ENCODE results near the gene STRIP2. TPM values are rescaled to one million over a fixed set of nuclear protein-coding genes. Genes with fewer than 3 reads are reported as not detected.
"Not testable (repeated sequence)": the region's sequence is repeated elsewhere in the genome, so short reads cannot be mapped to it uniquely, and the experiment has no call there.

STRIP2 gene
- total and polyA plus RNA-seq, 11 donors, result 7.6 to 43.7 (median 18.2) TPM

GRCh38 chr7:129522971-129523340, 88.7 kb downstream of the STRIP2 start:
- intact Hi-C loops (cut with DNase I), result no loop called here
- Histone ChIP-seq H3K4me1 (no peaks in the 10 kb centered on the region), H3K4me3 (no peak overlapping the region), H3K27me3 (peaks cover 0 to 19% (median 4%) of the 10 kb centered on the region in 9 donors), H3K9me3 (no peaks in the 10 kb centered on the region), H3K27ac (no peak overlapping the region), H3K36me3 (no peaks in the 10 kb centered on the region)
- DNase-seq (no peak), ATAC-seq (no peak)
- WGBS, 4 donors, result 42 to 54% (median 49%) methylated on average over 5 of the region's 5 CpGs
- no peak for TF ChIP-seq POLR2A (IDR thresholded peaks at IDR 0.05)
- TF ChIP-seq CTCF (IDR thresholded peaks at IDR 0.05), result no peak

GRCh38 chr7:129523924-129524323, 89.7 kb downstream of the STRIP2 start:
- H3K27ac ChIP-seq, result no peak overlapping the region
- intact Hi-C loops (cut with DNase I), result no loop called here
- DNase-seq (no peak), ATAC-seq (no peak)
- peaks cover 0 to 16% (median 4%) of the 10 kb centered on the region in 9 donors for H3K27me3 ChIP-seq
- H3K4me3 ChIP-seq, result no peak overlapping the region
- H3K9me3 ChIP-seq, result no peaks in the 10 kb centered on the region
- WGBS, 4 donors, result 77 to 84% (median 81%) methylated on average over 3 of the region's 3 CpGs
- H3K4me1 ChIP-seq, result no peaks in the 10 kb centered on the region
- no peaks in the 10 kb centered on the region for H3K36me3 ChIP-seq
- no peak for TF ChIP-seq POLR2A (IDR thresholded peaks at IDR 0.05)
- TF ChIP-seq CTCF (IDR thresholded peaks at IDR 0.05), result no peak

- H3K4me3 ChIP-seq; H3K27ac ChIP-seq; H3K36me3 ChIP-seq; H3K4me1 ChIP-seq; H3K9me3 ChIP-seq; intact Hi-C loops (cut with DNase I): not testable (repeated sequence)
- ATAC-seq (peak in 1 of 4 donors; percentile 36), DNase-seq (peak in 1 of 5 donors; percentile 31)
- 81 to 94% (median 90%) methylated on average over 2 of the region's 2 CpGs for WGBS, 4 donors
- H3K27me3 ChIP-seq, result peaks cover 0 to 16% (median 4%) of the 10 kb centered on the region in 9 donors
Observed at GRCh38 chr7:129524405-129524804, 90.2 kb downstream of the STRIP2 start.

- H3K27me3 ChIP-seq, result peaks cover 0 to 16% (median 4%) of the 10 kb centered on the region in 9 donors
- H3K4me3 ChIP-seq, result no peak overlapping the region
- H3K27ac ChIP-seq, result no peak overlapping the region
- no peaks in the 10 kb centered on the region for H3K4me1 ChIP-seq
- DNase-seq (no peak), ATAC-seq (no peak)
- H3K9me3 ChIP-seq, result no peaks in the 10 kb centered on the region
- intact Hi-C loops (cut with DNase I), result no loop called here
- TF ChIP-seq POLR2A (IDR thresholded peaks at IDR 0.05) (no peak), CTCF (IDR thresholded peaks at IDR 0.05) (no peak)
- H3K36me3 ChIP-seq, result no peaks in the 10 kb centered on the region
- 62 to 74% (median 68%) methylated on average over 9 of the region's 9 CpGs for WGBS, 4 donors
Observed at GRCh38 chr7:129525225-129525862, 91.1 kb downstream of the STRIP2 start.

GRCh38 chr7:129529643-129530042, 95.4 kb downstream of the STRIP2 start:
- no peak overlapping the region for H3K27ac ChIP-seq
- no peaks in the 10 kb centered on the region for H3K9me3 ChIP-seq
- no peaks in the 10 kb centered on the region for H3K36me3 ChIP-seq
- H3K27me3 ChIP-seq, result peaks cover 0 to 4% (median 0%) of the 10 kb centered on the region in 9 donors
- no peak for TF ChIP-seq POLR2A (IDR thresholded peaks at IDR 0.05)
- no peak for TF ChIP-seq CTCF (IDR thresholded peaks at IDR 0.05)
- intact Hi-C loops (cut with DNase I), result no loop called here
- H3K4me1 ChIP-seq, result no peaks in the 10 kb centered on the region
- ATAC-seq, result no peak
- DNase-seq, result no peak
- 82 to 87% (median 83%) methylated on average over 4 of the region's 4 CpGs for WGBS, 4 donors
- no peak overlapping the region for H3K4me3 ChIP-seq
